OCI-LY1 (cell line): ENCODE measurements around the gene FRY.

Experiments
- H2AFZ ChIP-seq: fragments of 200-600 bp; sonication (generic), shearing (Covaris generic); 2 replicates; pipeline ENCODE4 v1.6.0; 2014; ENCODE audit warnings: antibody characterized with exemption, mild to moderate bottlenecking, low read length
- H3F3A ChIP-seq: fragments of 200-600 bp; sonication (generic), shearing (Covaris generic); 2 replicates; pipeline ENCODE4 v1.6.0; 2014; ENCODE audit warnings: mild to moderate bottlenecking, antibody characterized with exemption, low read length, moderate library complexity; ENCODE audit not compliant: insufficient read depth
- H3K27ac ChIP-seq: fragments of 200-600 bp; sonication (generic); 2 replicates; pipeline ENCODE4 v1.5.1; 2014; ENCODE audit warnings: low read length, mixed run types, mild to moderate bottlenecking, low read depth; ENCODE audit not compliant: poor library complexity, severe bottlenecking
- H3K27me3 ChIP-seq: fragments of 200-600 bp; sonication (generic); 2 replicates; pipeline ENCODE4 v1.6.0; 2014; ENCODE audit warnings: antibody characterized with exemption, mild to moderate bottlenecking, low read length, moderate library complexity; ENCODE audit not compliant: insufficient read depth
- H3K36me3 ChIP-seq: fragments of 200-600 bp; sonication (generic); 2 replicates; pipeline ENCODE4 v1.6.1; 2014; ENCODE audit warnings: mild to moderate bottlenecking, antibody characterized with exemption, low read length, moderate library complexity, mixed read lengths; ENCODE audit not compliant: insufficient read depth
- H3K4me1 ChIP-seq: fragments of 200-600 bp; sonication (generic); 2 replicates; pipeline ENCODE4 v1.5.1; 2014; ENCODE audit warnings: mild to moderate bottlenecking, low read length, moderate library complexity; ENCODE audit not compliant: insufficient read depth, severe bottlenecking
- H3K4me2 ChIP-seq: fragments of 200-600 bp; sonication (generic), shearing (Covaris generic); 2 replicates; pipeline ENCODE4 v1.6.1; 2014; ENCODE audit warnings: low read length
- H3K4me3 ChIP-seq: fragments of 200-600 bp; sonication (generic); 2 replicates; pipeline ENCODE4 v1.5.1; 2014; ENCODE audit warnings: low read length, low read depth, mild to moderate bottlenecking, mixed read lengths; ENCODE audit not compliant: poor library complexity, severe bottlenecking
- H3K79me2 ChIP-seq: fragments of 200-600 bp; shearing (Covaris generic); 2 replicates; pipeline ENCODE4 v1.6.1; 2016; ENCODE audit warnings: mixed run types, low read length, mixed read lengths; ENCODE audit not compliant: insufficient read depth
- H3K9ac ChIP-seq: fragments of 200-600 bp; sonication (generic), shearing (Covaris generic); 2 replicates; pipeline ENCODE4 v1.6.1; 2014; ENCODE audit warnings: mild to moderate bottlenecking, low read length, mixed read lengths
- H3K9me2 ChIP-seq: fragments of 200-600 bp; sonication (generic), shearing (Covaris generic); 2 replicates; pipeline ENCODE4 v1.6.1; 2014; ENCODE audit warnings: low read depth, mild to moderate bottlenecking, low read length, mixed read lengths
- H3K9me3 ChIP-seq: fragments of 200-600 bp; shearing (Covaris generic); 2 replicates; pipeline ENCODE4 v1.6.1; 2014; ENCODE audit warnings: low read length, mixed read lengths
- H4K20me1 ChIP-seq: fragments of 200-600 bp; sonication (generic), shearing (Covaris generic); 2 replicates; pipeline ENCODE4 v1.6.0; 2016; ENCODE audit warnings: mild to moderate bottlenecking, low read length; ENCODE audit not compliant: insufficient read depth
- EZH2 ChIP-seq: fragments of 200-600 bp; sonication (generic), shearing (Covaris generic); IDR thresholded peaks from 2 replicates; pipeline ENCODE4 v1.8.0; 2017; ENCODE audit warnings: borderline replicate concordance, mixed run types, mild to moderate bottlenecking, antibody characterized with exemption, low read length, moderate library complexity, mixed read lengths
- TF ChIP-seq, protein P1 (sequence below): fragments of 200-600 bp; sonication (generic), shearing (Covaris generic); IDR thresholded peaks from 2 replicates; pipeline ENCODE4 v1.5.1; 2017; ENCODE audit warnings: mild to moderate bottlenecking, antibody characterized with exemption, low read length, moderate library complexity, mixed read lengths

Gene FRY

GRCh38 chr13:32117701-32118100, 86.1 kb downstream of the FRY start:
- Histone ChIP-seq H4K20me1 (no peaks in the 10 kb centered on the region), H3K9me3 (no peaks in the 10 kb centered on the region), H3K9me2 (no peaks in the 10 kb centered on the region), H3K4me3 (no peak overlapping the region), H2AFZ (no peak overlapping the region), H3K9ac (no peak overlapping the region), H3K4me1 (no peaks in the 10 kb centered on the region), H3K79me2 (no peaks in the 10 kb centered on the region), H3K27ac (no peak overlapping the region), H3F3A (no peaks in the 10 kb centered on the region), H3K36me3 (no peaks in the 10 kb centered on the region), H3K4me2 (no peak overlapping the region), H3K27me3 (no peaks in the 10 kb centered on the region)
- no peak for TF ChIP-seq EZH2
- TF ChIP-seq, protein P1, sequence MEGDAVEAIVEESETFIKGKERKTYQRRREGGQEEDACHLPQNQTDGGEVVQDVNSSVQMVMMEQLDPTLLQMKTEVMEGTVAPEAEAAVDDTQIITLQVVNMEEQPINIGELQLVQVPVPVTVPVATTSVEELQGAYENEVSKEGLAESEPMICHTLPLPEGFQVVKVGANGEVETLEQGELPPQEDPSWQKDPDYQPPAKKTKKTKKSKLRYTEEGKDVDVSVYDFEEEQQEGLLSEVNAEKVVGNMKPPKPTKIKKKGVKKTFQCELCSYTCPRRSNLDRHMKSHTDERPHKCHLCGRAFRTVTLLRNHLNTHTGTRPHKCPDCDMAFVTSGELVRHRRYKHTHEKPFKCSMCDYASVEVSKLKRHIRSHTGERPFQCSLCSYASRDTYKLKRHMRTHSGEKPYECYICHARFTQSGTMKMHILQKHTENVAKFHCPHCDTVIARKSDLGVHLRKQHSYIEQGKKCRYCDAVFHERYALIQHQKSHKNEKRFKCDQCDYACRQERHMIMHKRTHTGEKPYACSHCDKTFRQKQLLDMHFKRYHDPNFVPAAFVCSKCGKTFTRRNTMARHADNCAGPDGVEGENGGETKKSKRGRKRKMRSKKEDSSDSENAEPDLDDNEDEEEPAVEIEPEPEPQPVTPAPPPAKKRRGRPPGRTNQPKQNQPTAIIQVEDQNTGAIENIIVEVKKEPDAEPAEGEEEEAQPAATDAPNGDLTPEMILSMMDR = no peak

DNA sequence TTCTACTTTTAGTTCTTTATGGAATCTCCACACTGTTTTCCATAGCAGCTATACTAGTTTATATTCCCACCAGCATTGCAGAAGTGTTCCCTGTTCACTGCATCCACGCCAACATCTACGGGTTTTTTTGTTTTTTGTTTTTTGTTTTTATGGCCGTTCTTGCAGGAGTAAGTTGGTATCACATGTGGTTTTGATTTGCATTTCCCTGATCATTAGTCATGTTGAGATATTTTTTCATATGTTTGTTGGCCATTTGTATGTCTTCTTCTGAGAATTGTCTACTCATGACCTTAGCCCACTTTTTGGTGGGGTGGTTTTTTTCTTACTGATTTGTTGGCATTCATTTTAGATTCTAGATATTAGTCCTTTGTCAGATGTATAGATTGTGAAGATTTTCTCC, 89.7 kb downstream of the FRY start:
- H3K27me3 ChIP-seq = no peaks in the 10 kb centered on the region
- H3K9ac ChIP-seq = no peak overlapping the region
- H3K9me3 ChIP-seq = no peaks in the 10 kb centered on the region
- no peaks in the 10 kb centered on the region for H3K9me2 ChIP-seq
- no peaks in the 10 kb centered on the region for H3K36me3 ChIP-seq
- no peaks in the 10 kb centered on the region for H4K20me1 ChIP-seq
- no peaks in the 10 kb centered on the region for H3K4me1 ChIP-seq
- H3K27ac ChIP-seq = no peak overlapping the region
- TF ChIP-seq, protein P1 = no peak
- TF ChIP-seq EZH2 = no peak
- no peaks in the 10 kb centered on the region for H3K79me2 ChIP-seq
- no peak overlapping the region for H3K4me2 ChIP-seq
- no peak overlapping the region for H3K4me3 ChIP-seq
- no peak overlapping the region for H2AFZ ChIP-seq
- no peaks in the 10 kb centered on the region for H3F3A ChIP-seq

DNA sequence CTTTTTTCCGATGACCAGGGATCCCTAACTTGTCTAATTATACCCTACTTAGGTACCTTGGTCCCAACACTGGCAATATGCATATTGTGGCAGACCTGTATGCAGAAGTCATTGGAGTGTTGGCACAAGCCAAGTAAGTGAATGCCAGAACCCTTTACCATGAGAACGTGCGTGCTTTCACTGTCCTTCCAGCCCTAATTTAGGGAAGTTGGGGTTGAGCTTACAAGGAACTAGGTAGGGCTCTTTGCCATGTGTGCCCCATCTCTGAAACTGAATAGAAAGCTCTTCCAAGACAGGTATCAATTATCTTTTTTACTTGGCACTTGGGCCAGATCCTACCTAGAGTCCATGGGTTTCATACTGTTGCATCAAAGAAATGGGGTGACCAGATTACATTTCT, 93.2 kb downstream of the FRY start:
- H3K27ac ChIP-seq = no peak overlapping the region
- H3K9ac ChIP-seq = no peak overlapping the region
- H3K4me1 ChIP-seq = no peaks in the 10 kb centered on the region
- no peak overlapping the region for H3K4me3 ChIP-seq
- H4K20me1 ChIP-seq = no peaks in the 10 kb centered on the region
- H3F3A ChIP-seq = no peaks in the 10 kb centered on the region
- H3K9me3 ChIP-seq = no peaks in the 10 kb centered on the region
- H3K27me3 ChIP-seq = no peaks in the 10 kb centered on the region
- no peaks in the 10 kb centered on the region for H3K9me2 ChIP-seq
- no peak overlapping the region for H2AFZ ChIP-seq
- TF ChIP-seq, protein P1 = no peak
- no peak for TF ChIP-seq EZH2
- no peaks in the 10 kb centered on the region for H3K79me2 ChIP-seq
- H3K4me2 ChIP-seq = no peak overlapping the region
- H3K36me3 ChIP-seq = no peaks in the 10 kb centered on the region
